Ovary (tissue), 3 donors: Measurements from ENCODE around the gene LRRC23.

Experiments
- EP300 ChIP-seq: sonication (generic); formaldehyde crosslinking; IDR thresholded peaks from one replicate; pipeline ENCODE4 v1.6.1; 2017; ENCODE audit warnings: antibody characterized with exemption
- POLR2A ChIP-seq: fragments of 450-650 bp; IDR thresholded peaks from one replicate; pipeline ENCODE4 v1.6.1; 2017; ENCODE audit warnings: antibody characterized with exemption, mild to moderate bottlenecking, moderate library complexity
- TF ChIP-seq, protein P1 (sequence below), 3 donors: fragments of 450-650 bp in 2 of 3; fragments of 200-600 bp in 1 of 3; IDR thresholded peaks; one replicate each; pipeline versions ENCODE4 v1.5.1 to v1.8.0; 2016 to 2022; ENCODE audit warnings: antibody characterized with exemption in 3 of 3, mild to moderate bottlenecking in 1 of 3
- donor health status: DM: no; HTN: no; CAD: no.

GRCh38 chr12:6958609-6959057 is 54.0 kb downstream of the LRRC23 start:
- TF ChIP-seq, protein P1, sequence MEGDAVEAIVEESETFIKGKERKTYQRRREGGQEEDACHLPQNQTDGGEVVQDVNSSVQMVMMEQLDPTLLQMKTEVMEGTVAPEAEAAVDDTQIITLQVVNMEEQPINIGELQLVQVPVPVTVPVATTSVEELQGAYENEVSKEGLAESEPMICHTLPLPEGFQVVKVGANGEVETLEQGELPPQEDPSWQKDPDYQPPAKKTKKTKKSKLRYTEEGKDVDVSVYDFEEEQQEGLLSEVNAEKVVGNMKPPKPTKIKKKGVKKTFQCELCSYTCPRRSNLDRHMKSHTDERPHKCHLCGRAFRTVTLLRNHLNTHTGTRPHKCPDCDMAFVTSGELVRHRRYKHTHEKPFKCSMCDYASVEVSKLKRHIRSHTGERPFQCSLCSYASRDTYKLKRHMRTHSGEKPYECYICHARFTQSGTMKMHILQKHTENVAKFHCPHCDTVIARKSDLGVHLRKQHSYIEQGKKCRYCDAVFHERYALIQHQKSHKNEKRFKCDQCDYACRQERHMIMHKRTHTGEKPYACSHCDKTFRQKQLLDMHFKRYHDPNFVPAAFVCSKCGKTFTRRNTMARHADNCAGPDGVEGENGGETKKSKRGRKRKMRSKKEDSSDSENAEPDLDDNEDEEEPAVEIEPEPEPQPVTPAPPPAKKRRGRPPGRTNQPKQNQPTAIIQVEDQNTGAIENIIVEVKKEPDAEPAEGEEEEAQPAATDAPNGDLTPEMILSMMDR (IDR thresholded peaks at IDR 0.05), result no peak
- no peak for TF ChIP-seq POLR2A
- no peak for TF ChIP-seq EP300
